Activated CD4-positive, alpha-beta memory T cell treated with anti-CD3 and anti-CD28 coated beads for 36 hours (primary cell): ENCODE measurements around the gene LANCL2. TPM values are rescaled to one million over a fixed set of nuclear protein-coding genes. Genes with fewer than 3 reads are reported as not detected.
A peak's percentile ranks its signal among the peaks of the same experiment; 100 is the strongest.

Experiments
- CTCF ChIA-PET: fragments of 350-600 bp; sonication (Branson Sonifier 250); formaldehyde crosslinking; loops from one replicate; lab custom pipeline; 2021; ENCODE audit warnings: antibody characterized with exemption, inconsistent platforms; lab: Charles Lee
- POLR2A ChIA-PET: fragments of 350-600 bp; sonication (Branson Sonifier 250); formaldehyde crosslinking; loops from one replicate; lab custom pipeline; 2021; ENCODE audit warnings: antibody characterized with exemption; lab: Charles Lee
- DNase-seq: peaks from one replicate; pipeline ENCODE4 v3.0.0-alpha.2; 2020
- H3K27ac Mint-ChIP-seq: one replicate; pipeline ENCODE4 v1.8.0; 2021; ENCODE audit warnings: mixed read lengths
- H3K27me3 Mint-ChIP-seq: one replicate; pipeline ENCODE4 v1.8.0; 2021; ENCODE audit warnings: mixed read lengths
- H3K36me3 Mint-ChIP-seq: one replicate; pipeline ENCODE4 v1.8.0; 2021; ENCODE audit warnings: mixed read lengths
- H3K4me1 Mint-ChIP-seq: one replicate; pipeline ENCODE4 v1.8.0; 2021; ENCODE audit warnings: low read depth, mixed read lengths
- H3K4me3 Mint-ChIP-seq: one replicate; pipeline ENCODE4 v1.8.0; 2021; ENCODE audit warnings: mild to moderate bottlenecking, mixed read lengths
- H3K9me3 Mint-ChIP-seq: one replicate; pipeline ENCODE4 v1.8.0; 2021; ENCODE audit warnings: mixed read lengths
- intact Hi-C: fragments of 100-400 bp; cut with micrococcal nuclease; formaldehyde crosslinking; loops from one replicate; pipeline ENCODE4 v1.15.1; 2023
- total RNA-seq, 2 experiments: library from RNA; stranded (reverse); gene quantifications; one replicate each; pipeline ENCODE4 v1.2.3, GENCODE V29; 2021

LANCL2 gene
- total RNA-seq, 2 experiments from 2014 or later, result 6.3 to 7.0 TPM

DNA sequence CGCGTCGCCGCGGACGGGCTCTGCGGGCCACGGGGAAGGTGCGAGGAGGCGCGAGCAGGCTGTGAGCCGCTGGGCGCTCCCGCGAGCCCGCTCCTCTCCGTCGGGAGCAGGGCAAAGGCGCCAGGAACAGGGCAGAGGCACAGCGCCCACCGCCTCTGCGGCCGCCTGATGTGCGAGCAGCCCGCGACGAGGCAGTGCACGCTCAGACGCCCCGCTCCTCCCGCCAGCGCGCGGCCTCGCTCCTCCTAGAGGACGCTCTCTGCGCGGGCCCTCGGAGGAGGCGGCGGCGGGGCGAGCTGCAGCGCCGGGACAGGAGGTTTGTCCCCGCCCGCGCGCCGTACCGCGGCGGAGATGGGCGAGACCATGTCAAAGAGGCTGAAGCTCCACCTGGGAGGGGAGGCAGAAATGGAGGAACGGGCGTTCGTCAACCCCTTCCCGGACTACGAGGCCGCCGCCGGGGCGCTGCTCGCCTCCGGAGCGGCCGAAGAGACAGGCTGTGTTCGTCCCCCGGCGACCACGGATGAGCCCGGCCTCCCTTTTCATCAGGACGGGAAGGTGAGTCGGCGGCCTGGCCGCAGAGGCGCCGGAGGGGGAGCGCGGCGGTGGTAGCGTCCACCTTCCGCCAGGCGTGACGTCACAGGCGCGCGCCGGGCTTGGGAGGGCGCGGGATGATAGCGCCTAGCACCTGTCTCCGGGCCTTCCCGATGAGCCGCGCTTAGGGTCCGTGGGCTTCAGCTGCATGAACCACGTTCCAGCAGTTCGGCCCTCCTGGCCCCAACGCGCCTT lies 731 bp downstream of the LANCL2 start:
- Mint-ChIP-seq H3K27ac (peak overlapping the region; percentile 98), H3K36me3 (peaks cover 4% of the 10 kb centered on the region), H3K4me3 (peak overlapping the region; percentile 80), H3K9me3 (no peaks in the 10 kb centered on the region), H3K27me3 (no peaks in the 10 kb centered on the region), H3K4me1 (peaks cover 26% of the 10 kb centered on the region)
- DNase-seq, result peak; percentile 95
- intact Hi-C loops, result loop anchor here (1.0 to 5.0 kb wide), 13 partner anchors 17 to 689 kb away; partner anchors contain the start of genes MRPS17, SEC61G and ZNF713
- CTCF ChIA-PET, result interaction anchor here (0.7 to 2.1 kb wide), 10 partner anchors 9 to 169 kb away, joined by 3 to 16 read pairs (median 4); no protein-coding TSS in a partner anchor
- POLR2A ChIA-PET, result interaction anchor here (0.9 to 2.7 kb wide), 8 partner anchors 10 to 740 kb away, joined by 3 to 32 read pairs (median 4); partner anchors contain the start of genes CHCHD2 and SEC61G

DNA sequence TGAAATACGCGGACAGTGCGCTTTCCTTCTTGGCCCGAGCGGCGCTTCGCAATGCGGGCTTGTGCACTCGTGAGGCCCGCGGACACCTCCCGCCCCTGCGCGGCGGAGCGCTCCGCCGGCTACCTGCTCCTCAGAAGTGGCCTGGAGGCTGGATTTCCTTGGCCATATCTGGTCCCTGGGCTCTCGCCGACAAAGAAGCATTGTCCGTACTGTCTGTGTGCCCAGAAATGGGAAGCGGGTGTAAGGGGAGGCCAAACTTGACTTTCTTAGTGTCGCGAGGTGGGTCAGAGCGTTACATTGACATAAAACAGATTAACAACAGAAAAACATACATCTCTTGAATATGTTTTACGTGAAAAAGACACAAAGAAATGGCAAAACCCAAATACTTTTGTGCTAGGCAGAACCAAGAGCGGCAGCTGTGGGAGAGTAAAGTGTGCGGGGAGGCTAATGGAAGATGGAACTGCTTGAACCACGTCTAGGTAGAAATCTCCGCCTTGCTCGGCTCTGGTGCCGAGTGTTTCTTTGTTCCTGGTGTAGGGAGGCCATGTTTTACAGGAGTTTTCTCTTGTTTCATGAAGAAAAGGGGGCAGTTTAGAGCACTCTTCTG lies 1.4 kb downstream of the LANCL2 start:
- peaks cover 26% of the 10 kb centered on the region for H3K4me1 Mint-ChIP-seq
- POLR2A ChIA-PET, result interaction anchor here (0.9 to 2.7 kb wide), 7 partner anchors 9 to 739 kb away, joined by 3 to 32 read pairs (median 4); partner anchors contain the start of genes CHCHD2 and SEC61G
- CTCF ChIA-PET, result interaction anchor here (0.7 to 2.1 kb wide), 9 partner anchors 8 to 168 kb away, joined by 3 to 16 read pairs (median 5); no protein-coding TSS in a partner anchor
- no peaks in the 10 kb centered on the region for H3K9me3 Mint-ChIP-seq
- intact Hi-C loops, result loop anchor here (1.0 to 5.0 kb wide), 8 partner anchors 151 to 607 kb away; partner anchors contain the start of genes MRPS17, SEC61G and ZNF713
- DNase-seq, result peak; percentile 43
- H3K36me3 Mint-ChIP-seq, result peaks cover 4% of the 10 kb centered on the region
- H3K27ac Mint-ChIP-seq, result peak overlapping the region; percentile 98
- H3K27me3 Mint-ChIP-seq, result no peaks in the 10 kb centered on the region
- H3K4me3 Mint-ChIP-seq, result peak overlapping the region; percentile 80

DNA sequence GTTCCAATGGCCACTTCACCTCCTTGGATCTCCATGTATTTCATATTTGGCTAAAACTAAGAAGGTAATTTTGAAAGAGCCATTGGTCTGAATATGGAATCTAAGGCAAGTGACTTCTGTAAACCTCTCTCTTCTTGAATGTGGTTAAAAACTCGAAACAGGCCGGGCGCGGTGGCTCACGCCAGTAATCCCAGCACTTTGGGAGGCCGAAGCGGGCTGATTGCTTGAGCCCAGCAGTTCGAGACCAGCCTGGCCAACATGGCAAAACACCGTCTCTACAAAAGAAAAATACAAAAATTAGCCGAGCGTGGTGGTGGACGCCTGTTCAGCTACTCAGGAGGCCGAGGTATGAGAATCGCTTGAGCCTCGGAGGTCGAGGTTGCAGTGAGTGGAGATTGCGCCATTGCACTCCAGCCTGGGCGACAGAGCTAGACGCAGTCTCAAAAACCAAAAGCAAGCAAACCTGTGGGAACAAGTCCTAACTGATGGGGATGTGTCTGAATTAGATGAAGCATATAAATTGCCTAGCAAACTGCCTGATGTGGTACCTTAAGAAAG lies 2.2 kb downstream of the LANCL2 start:
- Mint-ChIP-seq H3K4me1 (peaks cover 26% of the 10 kb centered on the region), H3K36me3 (peaks cover 4% of the 10 kb centered on the region), H3K27ac (peak overlapping the region; percentile 35), H3K4me3 (peak overlapping the region; percentile 80), H3K27me3 (no peaks in the 10 kb centered on the region), H3K9me3 (no peaks in the 10 kb centered on the region)
- ChIA-PET POLR2A (interaction anchor here (2.7 kb wide), 1 partner anchor 58 kb away, joined by 32 read pairs; no protein-coding TSS in a partner anchor), CTCF (no interaction called here)
- intact Hi-C loops, result loop anchor here (5.0 kb wide), 4 partner anchors 150 to 370 kb away; no protein-coding TSS in a partner anchor
- no peak for DNase-seq

DNA sequence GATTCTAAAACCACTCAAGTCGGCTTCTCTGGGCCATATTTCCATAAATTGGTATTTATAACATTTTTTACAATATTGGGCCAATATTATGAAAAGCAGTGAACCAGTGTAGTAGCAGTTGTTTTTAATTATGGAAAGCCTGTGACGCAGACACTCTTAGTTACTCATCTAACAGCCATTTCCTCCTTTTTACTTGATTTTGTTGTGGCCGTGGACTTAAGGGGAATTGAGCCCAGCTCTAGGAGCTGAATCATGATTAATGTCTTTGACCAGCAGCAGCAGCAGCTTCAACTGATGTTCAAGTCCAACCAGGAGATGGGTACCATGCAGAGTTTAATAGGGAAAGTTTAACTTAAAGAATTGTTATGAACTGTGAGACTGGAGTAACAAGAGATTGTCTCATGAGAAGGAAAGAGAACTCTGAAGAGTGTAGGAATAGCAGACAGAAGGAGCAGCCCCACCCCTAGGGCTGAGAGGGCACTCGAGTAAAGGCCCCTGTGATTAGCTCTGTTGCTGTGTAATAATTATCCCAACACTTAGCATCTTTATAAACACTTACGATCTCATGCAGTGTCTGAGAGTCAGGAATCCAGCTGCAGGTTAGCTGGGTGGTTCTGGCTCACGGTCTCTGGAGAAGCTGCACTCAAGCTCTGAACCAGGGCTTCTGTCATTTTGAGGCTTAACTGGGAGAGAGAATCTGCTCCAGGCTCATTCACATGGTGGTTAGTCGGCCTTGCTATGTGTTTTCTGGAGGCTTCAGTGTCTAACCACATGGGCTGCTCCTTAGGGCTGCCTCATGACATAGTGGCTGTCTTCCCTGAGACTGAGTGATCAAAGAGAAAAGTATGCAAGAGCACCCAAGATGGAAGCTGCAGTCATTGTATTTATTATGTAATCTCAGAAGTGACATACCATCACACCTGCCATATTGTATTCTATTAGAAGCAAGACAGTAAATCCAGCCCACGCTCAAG lies 4.6 kb downstream of the LANCL2 start:
- H3K27me3 Mint-ChIP-seq, result no peaks in the 10 kb centered on the region
- H3K4me3 Mint-ChIP-seq, result no peak overlapping the region
- intact Hi-C loops, result loop anchor here (5.0 kb wide), 4 partner anchors 148 to 372 kb away; no protein-coding TSS in a partner anchor
- no peak for DNase-seq
- no peaks in the 10 kb centered on the region for H3K9me3 Mint-ChIP-seq
- no peak overlapping the region for H3K27ac Mint-ChIP-seq
- ChIA-PET POLR2A (no interaction called here), CTCF (no interaction called here)
- peaks cover 23% of the 10 kb centered on the region for H3K4me1 Mint-ChIP-seq
- H3K36me3 Mint-ChIP-seq, result peaks cover 4% of the 10 kb centered on the region

DNA sequence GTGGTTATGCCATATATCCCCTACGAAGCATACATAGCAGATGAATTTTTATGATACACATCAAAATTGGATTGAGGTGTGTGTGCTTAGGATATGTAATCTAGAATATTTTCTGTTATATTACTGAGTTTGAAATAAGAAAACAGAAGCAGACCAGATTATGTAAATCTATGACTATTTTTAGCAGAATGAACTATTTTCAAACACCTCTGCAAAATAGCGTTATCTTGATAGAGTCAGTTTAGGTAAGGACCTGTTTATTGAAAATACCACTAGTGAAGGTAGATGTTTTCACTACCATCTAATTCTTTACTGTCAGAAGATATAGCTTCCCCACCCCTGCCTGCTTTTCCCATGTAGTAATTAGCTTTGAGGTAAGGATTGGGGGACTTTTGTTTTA lies 9.1 kb downstream of the LANCL2 start:
- H3K27me3 Mint-ChIP-seq, result no peaks in the 10 kb centered on the region
- no peaks in the 10 kb centered on the region for H3K9me3 Mint-ChIP-seq
- ChIA-PET CTCF (interaction anchor here (0.8 to 1.6 kb wide), 4 partner anchors 9 to 118 kb away, joined by 3 to 6 read pairs (median 3); partner anchors contain the start of gene LANCL2), POLR2A (no interaction called here)
- no peak overlapping the region for H3K27ac Mint-ChIP-seq
- DNase-seq, result no peak
- intact Hi-C loops, result no loop called here
- H3K36me3 Mint-ChIP-seq, result no peaks in the 10 kb centered on the region
- H3K4me3 Mint-ChIP-seq, result no peak overlapping the region
- no peaks in the 10 kb centered on the region for H3K4me1 Mint-ChIP-seq

DNA sequence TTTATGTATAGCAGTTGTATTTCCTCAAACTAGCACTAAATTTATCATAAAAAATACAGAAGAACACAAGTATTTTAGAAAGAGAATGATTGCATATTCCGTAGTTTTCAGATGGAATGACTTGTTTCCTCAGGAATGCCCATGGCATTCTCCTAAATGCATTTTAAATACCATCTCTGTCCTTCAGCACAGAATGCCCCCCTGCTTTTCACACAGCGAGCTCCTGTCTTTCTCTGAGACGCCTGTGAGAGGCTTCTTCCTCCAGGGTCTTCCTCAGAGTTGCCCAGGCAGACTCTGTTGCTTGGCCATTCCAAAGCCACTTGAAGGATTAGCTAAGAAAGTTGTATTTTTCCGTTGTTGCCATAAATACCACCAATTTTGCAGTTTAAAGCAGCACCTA lies 10.1 kb downstream of the LANCL2 start:
- DNase-seq, result no peak
- ChIA-PET CTCF (interaction anchor here (0.8 to 1.6 kb wide), 3 partner anchors 10 to 40 kb away, joined by 3 to 6 read pairs (median 3); partner anchors contain the start of gene LANCL2), POLR2A (interaction anchor here (1.2 kb wide), 1 partner anchor 9 kb away, joined by 5 read pairs; no protein-coding TSS in a partner anchor)
- H3K27me3 Mint-ChIP-seq, result no peaks in the 10 kb centered on the region
- no peaks in the 10 kb centered on the region for H3K4me1 Mint-ChIP-seq
- no peaks in the 10 kb centered on the region for H3K9me3 Mint-ChIP-seq
- H3K27ac Mint-ChIP-seq, result no peak overlapping the region
- intact Hi-C loops, result no loop called here
- no peaks in the 10 kb centered on the region for H3K36me3 Mint-ChIP-seq
- no peak overlapping the region for H3K4me3 Mint-ChIP-seq

DNA sequence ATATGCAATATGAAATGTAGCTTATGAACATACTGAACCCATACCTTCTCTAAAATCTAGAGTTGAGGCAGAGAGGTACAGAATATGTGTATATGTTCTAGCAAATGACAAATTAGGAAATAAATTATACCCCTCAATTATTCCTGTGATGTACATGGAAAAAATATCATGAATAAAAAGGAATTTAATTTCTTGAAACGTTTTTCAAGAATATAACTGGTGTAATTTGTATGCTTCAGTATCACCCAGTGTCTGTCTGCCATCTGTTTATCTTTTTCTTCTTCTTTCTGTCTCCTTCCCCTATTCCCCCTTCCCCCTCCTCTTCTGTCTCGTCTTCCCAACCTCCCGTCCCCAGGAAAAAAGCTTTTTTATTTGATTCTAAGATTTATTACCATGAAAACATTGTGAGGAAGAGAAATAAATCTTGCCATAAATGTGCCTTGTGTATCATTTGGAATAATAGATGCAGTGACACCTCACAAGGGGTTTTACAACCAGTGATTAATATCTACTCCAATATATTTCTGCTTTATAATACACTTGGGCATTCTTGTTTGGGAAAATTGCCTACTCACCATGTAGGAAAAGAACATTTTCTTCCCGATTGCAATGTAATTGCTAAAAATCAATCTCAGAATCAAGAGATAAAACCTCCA lies 12.2 kb downstream of the LANCL2 start:
- CTCF ChIA-PET, result interaction anchor here (1.2 kb wide), 1 partner anchor 38 kb away, joined by 4 read pairs; no protein-coding TSS in a partner anchor

DNA sequence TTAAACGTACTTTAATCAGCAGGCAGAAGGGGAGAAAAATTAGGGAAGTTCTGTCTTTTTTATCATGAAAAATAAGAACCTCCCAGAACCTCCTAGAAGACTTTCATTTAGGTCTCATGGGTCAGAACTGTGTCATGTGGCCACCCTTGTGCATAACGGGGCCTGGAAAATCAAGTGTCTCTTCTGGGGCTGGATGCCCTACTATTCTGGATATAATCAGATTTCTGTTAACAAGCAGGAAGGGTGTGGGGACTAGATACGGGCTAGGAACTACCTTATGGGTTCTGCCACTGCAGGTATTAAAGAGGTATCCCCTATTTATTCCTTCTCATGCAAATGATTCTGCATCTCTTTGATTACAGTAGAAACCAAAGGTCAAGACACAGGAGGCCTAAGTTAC lies 14.1 kb downstream of the LANCL2 start:
- Mint-ChIP-seq H3K9me3 (peaks cover 4% of the 10 kb centered on the region), H3K4me3 (no peak overlapping the region), H3K36me3 (peaks cover 3% of the 10 kb centered on the region), H3K27me3 (no peaks in the 10 kb centered on the region), H3K27ac (no peak overlapping the region), H3K4me1 (no peaks in the 10 kb centered on the region)
- intact Hi-C loops, result no loop called here
- POLR2A ChIA-PET, result no interaction called here
- DNase-seq, result no peak
- CTCF ChIA-PET, result no interaction called here

More for the DNA sequence above, 12.2 kb downstream of the LANCL2 start:
- Mint-ChIP-seq H3K9me3 (no peaks in the 10 kb centered on the region), H3K4me1 (no peaks in the 10 kb centered on the region), H3K4me3 (no peak overlapping the region), H3K27ac (no peak overlapping the region), H3K27me3 (no peaks in the 10 kb centered on the region), H3K36me3 (no peaks in the 10 kb centered on the region)
- DNase-seq, result no peak
- intact Hi-C loops, result no loop called here
- POLR2A ChIA-PET, result no interaction called here

DNA sequence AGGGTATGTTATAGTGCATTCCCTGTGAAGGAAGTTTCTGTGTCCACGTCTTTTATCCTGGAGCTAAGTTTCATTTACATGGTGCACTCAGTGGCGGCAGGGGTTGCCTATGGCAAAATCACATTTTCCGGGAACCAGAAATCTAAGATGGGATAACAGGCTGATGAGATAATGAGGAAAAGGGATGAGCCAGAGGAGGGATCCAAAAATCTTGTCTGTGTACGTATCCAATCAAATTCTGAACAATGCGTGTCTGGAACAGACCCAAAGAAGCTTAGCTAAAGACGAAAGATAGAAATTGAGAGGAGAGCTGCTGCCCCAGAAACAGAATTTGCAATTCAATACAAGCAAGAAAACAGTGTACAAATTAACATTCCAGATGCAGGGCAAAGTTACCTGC lies 16.1 kb downstream of the LANCL2 start:
- peaks cover 16% of the 10 kb centered on the region for H3K36me3 Mint-ChIP-seq
- intact Hi-C loops, result no loop called here
- ChIA-PET POLR2A (no interaction called here), CTCF (interaction anchor here (0.9 to 1.1 kb wide), 2 partner anchors 34 to 102 kb away, joined by 3 read pairs; no protein-coding TSS in a partner anchor)
- no peak overlapping the region for H3K27ac Mint-ChIP-seq
- DNase-seq, result no peak
- no peaks in the 10 kb centered on the region for H3K4me1 Mint-ChIP-seq
- H3K9me3 Mint-ChIP-seq, result peaks cover 19% of the 10 kb centered on the region
- H3K27me3 Mint-ChIP-seq, result no peaks in the 10 kb centered on the region
- H3K4me3 Mint-ChIP-seq, result no peak overlapping the region

DNA sequence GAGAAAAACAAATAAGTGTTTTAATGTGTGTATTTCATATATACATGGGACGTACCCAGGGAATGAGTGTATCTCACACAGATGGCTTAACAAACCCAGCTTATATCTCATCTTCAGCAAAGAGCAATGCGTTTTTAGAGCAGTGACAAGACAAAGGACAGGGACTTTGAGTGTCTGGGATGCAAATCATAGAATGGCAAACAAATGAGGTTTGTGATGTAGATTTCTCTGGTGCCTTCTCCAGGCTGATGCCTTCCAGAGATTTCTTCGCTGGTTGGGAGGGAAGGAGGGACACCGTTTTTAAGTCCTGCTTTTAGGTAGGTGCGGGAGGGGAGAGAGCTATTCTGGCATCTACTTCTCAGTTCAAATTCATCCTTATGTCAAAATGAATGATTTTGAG lies 16.6 kb downstream of the LANCL2 start:
- ChIA-PET POLR2A (no interaction called here), CTCF (interaction anchor here (0.9 to 1.1 kb wide), 2 partner anchors 34 to 102 kb away, joined by 3 read pairs; no protein-coding TSS in a partner anchor)
- intact Hi-C loops, result no loop called here

More for the DNA sequence above, 16.6 kb downstream of the LANCL2 start:
- Mint-ChIP-seq H3K27ac (no peak overlapping the region), H3K4me3 (no peak overlapping the region), H3K9me3 (peaks cover 25% of the 10 kb centered on the region), H3K27me3 (no peaks in the 10 kb centered on the region), H3K36me3 (peaks cover 18% of the 10 kb centered on the region), H3K4me1 (peaks cover 2% of the 10 kb centered on the region)
- no peak for DNase-seq
